ENCODE results near the gene EIF2B4. TPM values are rescaled to one million over a fixed set of nuclear protein-coding genes. Genes with fewer than 3 reads are reported as not detected.

Gene EIF2B4
- total RNA-seq, 1 experiment from 2014 or later: 32.9 TPM

DNA sequence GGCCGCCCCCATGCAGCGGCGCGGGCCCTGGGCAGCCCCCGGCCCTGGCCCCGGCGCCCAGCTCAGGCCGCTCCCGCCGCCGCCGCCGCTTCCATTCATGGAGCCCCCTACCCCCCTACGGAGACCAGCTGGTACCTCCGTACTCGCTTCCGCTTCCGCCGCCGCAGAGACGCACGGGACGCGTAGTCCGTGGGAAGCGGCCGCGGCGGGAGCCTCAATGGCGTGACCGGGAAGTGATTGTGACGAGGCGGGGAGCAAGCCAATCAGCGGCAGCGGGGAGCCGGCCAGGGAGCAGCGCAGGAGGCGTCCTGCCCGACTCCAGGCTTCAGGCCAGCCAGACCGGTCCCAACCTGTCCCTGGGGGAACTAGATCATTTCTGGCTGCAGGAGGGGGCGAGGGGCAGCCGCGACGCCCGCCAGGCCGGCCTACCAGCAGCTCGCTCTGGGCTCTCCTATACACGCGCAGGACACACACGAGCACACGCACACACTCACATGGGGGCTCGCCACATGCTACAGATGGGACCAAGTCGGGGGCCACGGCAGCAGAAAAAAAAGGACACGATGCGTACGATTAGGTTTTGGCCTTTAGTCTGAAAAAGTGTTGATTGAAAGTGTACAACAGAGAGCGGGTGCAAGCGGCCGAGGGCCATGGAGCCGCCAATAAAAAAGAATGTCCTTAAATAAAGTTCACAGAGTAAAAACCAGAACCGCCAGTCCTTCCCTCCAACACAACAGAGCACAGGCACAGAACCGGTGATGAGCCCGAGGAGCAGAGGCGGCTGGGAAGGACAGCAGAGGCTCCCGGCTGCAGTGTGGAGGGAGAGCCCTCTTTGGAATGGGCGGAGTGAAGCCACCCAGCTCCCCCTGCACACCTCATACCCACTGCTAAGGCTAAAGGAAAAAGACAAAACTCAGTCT is 10.7 kb upstream of the EIF2B4 start, which contains the start of gene ZNF513:
TSS of gene ZNF513 (minus strand) at position 109 of the 920 bp plus-strand sequence. CDS start 208 bp downstream, outside the sequence.
- Histone ChIP-seq H3K9me3 (ENCODE audit: insufficient read depth, low read depth) (no peaks in the 10 kb centered on the region), H3K4me1 (replicated peaks; ENCODE audit: insufficient read depth) (no peaks in the 10 kb centered on the region), H3K9me2 (ENCODE audit: insufficient read depth) (no peaks in the 10 kb centered on the region), H2AFZ (peak within 1 kb of the TSS; percentile 50; the same call in 1 of the 2 replicates), H3K36me3 (ENCODE audit: low read depth) (peaks cover 16% of the 10 kb centered on the region), H3F3A (ENCODE audit: insufficient read depth, low read depth) (peaks cover 67% of the 10 kb centered on the region), H4K20me1 (ENCODE audit: insufficient read depth) (0 out of 2 replicates have a peak, but pooled peaks cover 7% of the 10 kb centered on the region), H3K27ac (peak within 1 kb of the TSS; percentile 50), H3K79me2 (ENCODE audit: low read depth) (no peaks in the 10 kb centered on the region), H3K4me2 (peak within 1 kb of the TSS; percentile 84), H3K27me3 (ENCODE audit: insufficient read depth, low read depth) (no peaks in the 10 kb centered on the region), H3K4me3 (peak within 1 kb of the TSS; percentile 57)
- CTCF ChIA-PET: interaction anchor here (0.6 kb wide), 1 partner anchor 10 kb away, joined by 5 read pairs; the partner anchor contains the start of gene SNX17
- TSS peak; percentile 2 for BruUV-seq (replicated peaks)
- TF ChIP-seq EZH2 (IDR thresholded peaks at IDR 0.05; ENCODE audit: low read depth): no peak
- TF ChIP-seq, protein P1, sequence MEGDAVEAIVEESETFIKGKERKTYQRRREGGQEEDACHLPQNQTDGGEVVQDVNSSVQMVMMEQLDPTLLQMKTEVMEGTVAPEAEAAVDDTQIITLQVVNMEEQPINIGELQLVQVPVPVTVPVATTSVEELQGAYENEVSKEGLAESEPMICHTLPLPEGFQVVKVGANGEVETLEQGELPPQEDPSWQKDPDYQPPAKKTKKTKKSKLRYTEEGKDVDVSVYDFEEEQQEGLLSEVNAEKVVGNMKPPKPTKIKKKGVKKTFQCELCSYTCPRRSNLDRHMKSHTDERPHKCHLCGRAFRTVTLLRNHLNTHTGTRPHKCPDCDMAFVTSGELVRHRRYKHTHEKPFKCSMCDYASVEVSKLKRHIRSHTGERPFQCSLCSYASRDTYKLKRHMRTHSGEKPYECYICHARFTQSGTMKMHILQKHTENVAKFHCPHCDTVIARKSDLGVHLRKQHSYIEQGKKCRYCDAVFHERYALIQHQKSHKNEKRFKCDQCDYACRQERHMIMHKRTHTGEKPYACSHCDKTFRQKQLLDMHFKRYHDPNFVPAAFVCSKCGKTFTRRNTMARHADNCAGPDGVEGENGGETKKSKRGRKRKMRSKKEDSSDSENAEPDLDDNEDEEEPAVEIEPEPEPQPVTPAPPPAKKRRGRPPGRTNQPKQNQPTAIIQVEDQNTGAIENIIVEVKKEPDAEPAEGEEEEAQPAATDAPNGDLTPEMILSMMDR (conservative IDR thresholded peaks at IDR 0.05): no peak
- POLR2A ChIA-PET (ENCODE audit: unreplicated experiment): interaction anchor here (0.6 kb wide), 1 partner anchor 58 kb away, joined by 3 read pairs; no protein-coding TSS in a partner anchor
- DNase-seq: peak; percentile 67
- intact Hi-C loops (cut with micrococcal nuclease; ENCODE audit: unreplicated experiment): no loop called here

DNA sequence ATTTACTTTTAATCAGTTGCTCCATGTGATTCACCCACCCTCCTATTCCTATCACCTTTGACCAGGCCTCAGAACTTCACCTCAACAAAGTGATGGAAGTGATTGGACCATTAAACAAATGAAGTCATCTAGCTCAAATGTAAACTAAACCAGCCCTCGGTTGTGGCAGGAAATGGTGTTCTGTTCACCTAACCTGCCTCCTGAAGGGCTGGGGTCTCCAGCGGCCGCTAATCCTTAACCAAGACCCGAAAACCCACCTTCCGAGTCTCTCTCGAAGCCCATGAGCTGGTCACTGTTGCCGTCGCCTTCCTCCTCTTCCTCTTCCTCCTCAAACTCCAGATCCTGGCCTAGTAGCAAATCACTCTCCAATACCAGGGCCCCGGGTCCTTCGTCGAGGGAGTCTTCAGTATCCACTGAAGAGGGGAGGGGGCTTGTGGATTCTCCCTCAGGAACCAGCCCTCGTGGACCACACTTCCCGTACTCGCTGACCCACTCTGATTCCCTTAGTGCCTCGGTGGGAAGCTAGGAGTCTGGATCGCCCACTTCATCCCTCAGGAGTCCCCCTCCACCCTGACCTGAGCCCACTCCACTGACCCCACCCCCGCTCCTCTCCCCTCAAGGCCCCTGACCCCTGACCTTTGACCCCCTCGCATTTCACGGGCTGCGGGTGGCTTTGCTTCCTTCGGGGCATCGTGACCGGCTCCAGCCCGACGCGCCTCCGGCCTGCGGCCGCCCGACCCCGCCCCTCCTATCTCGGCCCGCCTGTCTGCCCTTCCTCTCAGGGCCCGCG is 9.9 kb upstream of the EIF2B4 start:
- TF ChIP-seq, protein P1 (conservative IDR thresholded peaks at IDR 0.05): no peak
- TF ChIP-seq EZH2 (IDR thresholded peaks at IDR 0.05; ENCODE audit: low read depth): no peak
- intact Hi-C loops (cut with micrococcal nuclease; ENCODE audit: unreplicated experiment): no loop called here
- Histone ChIP-seq H3F3A (ENCODE audit: insufficient read depth, low read depth) (peaks cover 62% of the 10 kb centered on the region), H3K79me2 (ENCODE audit: low read depth) (no peaks in the 10 kb centered on the region), H2AFZ (peak overlapping the region; percentile 50; the same call in 1 of the 2 replicates), H3K4me3 (peak overlapping the region; percentile 57), H3K9me3 (ENCODE audit: insufficient read depth, low read depth) (no peaks in the 10 kb centered on the region), H3K27me3 (ENCODE audit: insufficient read depth, low read depth) (no peaks in the 10 kb centered on the region), H3K36me3 (ENCODE audit: low read depth) (peaks cover 14% of the 10 kb centered on the region; the same call in 1 of the 2 replicates), H3K4me2 (peak overlapping the region; percentile 84), H4K20me1 (ENCODE audit: insufficient read depth) (0 out of 2 replicates have a peak, but pooled peaks cover 7% of the 10 kb centered on the region), H3K9me2 (ENCODE audit: insufficient read depth) (no peaks in the 10 kb centered on the region), H3K4me1 (replicated peaks; ENCODE audit: insufficient read depth) (no peaks in the 10 kb centered on the region), H3K27ac (peak overlapping the region; percentile 12; the same call in 1 of the 2 replicates)
- ChIA-PET CTCF (no interaction called here), POLR2A (ENCODE audit: unreplicated experiment) (no interaction called here)
- no TSS peak for BruUV-seq (replicated peaks)
- DNase-seq: peak; percentile 20 to 48

DNA sequence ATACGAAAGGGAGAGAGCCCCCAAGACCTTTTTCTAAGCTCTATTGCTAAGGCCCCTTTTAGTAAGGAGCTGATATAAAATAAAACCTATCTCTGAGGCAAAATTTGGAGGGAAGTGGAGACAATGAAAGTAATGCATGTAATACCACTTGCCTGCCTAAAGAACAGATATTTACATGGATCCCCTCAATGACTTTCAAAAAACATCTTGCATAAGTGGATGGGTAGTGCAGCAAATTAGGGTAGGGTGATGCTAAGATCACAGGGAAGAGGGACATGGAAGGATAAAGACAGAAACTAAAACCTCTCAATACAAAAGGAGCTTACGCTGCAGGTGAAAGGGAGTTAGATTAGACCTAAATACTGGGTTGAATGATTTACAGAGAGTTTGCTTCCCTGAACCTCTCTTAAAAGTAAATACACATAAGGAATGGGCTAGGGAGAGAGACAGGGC is 9.3 kb upstream of the EIF2B4 start:
- no TSS peak for BruUV-seq (replicated peaks)
- no peaks in the 10 kb centered on the region for H3K9me3 ChIP-seq (ENCODE audit: insufficient read depth, low read depth)
- peak overlapping the region; percentile 57 for H3K4me3 ChIP-seq
- H3K27ac ChIP-seq: peak overlapping the region; percentile 12; the same call in 1 of the 2 replicates
- CTCF ChIA-PET: no interaction called here
- no peaks in the 10 kb centered on the region for H3K4me1 ChIP-seq (replicated peaks; ENCODE audit: insufficient read depth)
- TF ChIP-seq, protein P1 (conservative IDR thresholded peaks at IDR 0.05): no peak
- TF ChIP-seq EZH2 (IDR thresholded peaks at IDR 0.05; ENCODE audit: low read depth): no peak
- H3K4me2 ChIP-seq: peak overlapping the region; percentile 84
- no peaks in the 10 kb centered on the region for H3K9me2 ChIP-seq (ENCODE audit: insufficient read depth)
- intact Hi-C loops (cut with micrococcal nuclease; ENCODE audit: unreplicated experiment): no loop called here
- H3K36me3 ChIP-seq (ENCODE audit: low read depth): peaks cover 17% of the 10 kb centered on the region; the same call in 1 of the 2 replicates
- no peaks in the 10 kb centered on the region for H3K27me3 ChIP-seq (ENCODE audit: insufficient read depth, low read depth)
- H3F3A ChIP-seq (ENCODE audit: insufficient read depth, low read depth): peaks cover 57% of the 10 kb centered on the region
- no peak overlapping the region for H2AFZ ChIP-seq
- DNase-seq: no peak
- POLR2A ChIA-PET (ENCODE audit: unreplicated experiment): no interaction called here
- H3K79me2 ChIP-seq (ENCODE audit: low read depth): no peaks in the 10 kb centered on the region
- H4K20me1 ChIP-seq (ENCODE audit: insufficient read depth): 0 out of 2 replicates have a peak, but pooled peaks cover 7% of the 10 kb centered on the region

All from PC-9 (cell line).